Subcutaneous adipose tissue (tissue), 4 donors: ENCODE data around the gene LATS1. TPM values are rescaled to one million over a fixed set of nuclear protein-coding genes. Genes with fewer than 3 reads are reported as not detected.

Experiments
- CTCF ChIP-seq: fragments of 450-650 bp; IDR thresholded peaks from one replicate; pipeline ENCODE4 v1.5.1; 2016; ENCODE audit warnings: low read depth, mild to moderate bottlenecking, control low read depth, antibody characterized with exemption, moderate library complexity
- total RNA-seq, 4 donors: library from RNA; depleted of rRNA; stranded (reverse); fragments of >200 nt; gene quantifications; one replicate each; pipeline ENCODE4 v1.1.0, GENCODE V29; 2016

LATS1 gene
- total RNA-seq, 4 donors from 2014 or later: 21.4 to 39.6 (median 23.1) TPM

- TF ChIP-seq CTCF: no peak
Observed at GRCh38 chr6:149752600-149753373, 34.9 kb upstream of the LATS1 start.

GRCh38 chr6:149751239-149751638 lies 33.3 kb upstream of the LATS1 start:
- no peak for TF ChIP-seq CTCF

- no peak for TF ChIP-seq CTCF
Observed at GRCh38 chr6:149750136-149750609, 32.3 kb upstream of the LATS1 start.

GRCh38 chr6:149749594-149750135 lies 31.8 kb upstream of the LATS1 start, which contains the start of gene PCMT1:
Gene PCMT1, plus strand, starts transcription at chr6:149749741. Its CDS starts 161 bp downstream, at chr6:149749902.
- TF ChIP-seq CTCF: no peak

- TF ChIP-seq CTCF: no peak
Observed at GRCh38 chr6:149746147-149746946, 28.4 kb upstream of the LATS1 start, which contains the start of gene NUP43. Gene NUP43, minus strand, starts transcription at chr6:149746529. Its CDS starts 34 bp downstream, at chr6:149746495.

- TF ChIP-seq CTCF: no peak
Observed at GRCh38 chr6:149734915-149735314, 17.0 kb upstream of the LATS1 start.
